Measurements from ENCODE around the gene ALDOA. TPM values are rescaled to one million over a fixed set of nuclear protein-coding genes. Genes with fewer than 3 reads are reported as not detected.

Gene ALDOA
- 1,690 to 2,030 TPM (median 1,847 TPM) in 5 replicates for total RNA-seq (2022; extraction: Qiagen RNA extraction; ENCODE audit: low read depth)

DNA sequence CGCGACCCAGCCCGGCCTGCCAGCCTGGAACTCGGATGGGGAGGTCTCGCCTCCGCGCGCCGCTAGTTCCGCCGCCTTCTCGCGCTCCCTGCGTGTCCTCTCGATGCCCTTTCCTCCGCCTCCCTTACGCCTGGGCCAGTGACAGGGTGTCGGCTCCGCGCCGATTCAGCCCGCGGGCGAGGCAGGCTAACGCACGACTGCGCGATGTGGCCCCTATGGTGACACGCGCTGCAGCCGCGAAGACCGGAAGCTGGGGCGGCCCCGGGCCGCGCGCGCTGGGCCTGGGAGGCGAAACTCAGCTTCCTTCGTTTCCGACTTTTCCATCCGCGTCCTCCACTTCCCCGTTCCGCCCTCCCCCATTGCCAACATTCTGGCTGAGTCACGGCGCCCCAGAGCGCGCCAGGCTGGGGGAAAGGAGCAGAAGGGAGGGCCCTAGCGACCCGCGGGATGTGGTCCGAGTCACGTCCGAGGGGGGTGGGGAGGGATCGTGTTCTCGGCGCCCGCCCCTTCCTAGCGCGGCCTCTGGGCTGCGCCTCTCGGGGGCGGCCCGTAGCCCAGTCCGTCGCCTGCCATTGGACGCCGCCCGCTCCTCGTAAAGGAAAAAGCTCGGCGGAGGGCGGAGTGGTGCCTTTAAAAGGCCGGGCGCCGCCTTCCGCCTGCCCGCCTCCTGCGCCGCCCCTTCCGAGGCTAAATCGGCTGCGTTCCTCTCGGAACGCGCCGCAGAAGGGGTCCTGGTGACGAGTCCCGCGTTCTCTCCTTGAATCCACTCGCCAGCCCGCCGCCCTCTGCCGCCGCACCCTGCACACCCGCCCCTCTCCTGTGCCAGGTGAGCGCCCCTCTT is at the start of gene ALDOA:
Gene ALDOA, plus strand, starts transcription at position 659 of the 841 bp plus-strand sequence. CDS start 1,138 bp downstream, outside the sequence.

DNA sequence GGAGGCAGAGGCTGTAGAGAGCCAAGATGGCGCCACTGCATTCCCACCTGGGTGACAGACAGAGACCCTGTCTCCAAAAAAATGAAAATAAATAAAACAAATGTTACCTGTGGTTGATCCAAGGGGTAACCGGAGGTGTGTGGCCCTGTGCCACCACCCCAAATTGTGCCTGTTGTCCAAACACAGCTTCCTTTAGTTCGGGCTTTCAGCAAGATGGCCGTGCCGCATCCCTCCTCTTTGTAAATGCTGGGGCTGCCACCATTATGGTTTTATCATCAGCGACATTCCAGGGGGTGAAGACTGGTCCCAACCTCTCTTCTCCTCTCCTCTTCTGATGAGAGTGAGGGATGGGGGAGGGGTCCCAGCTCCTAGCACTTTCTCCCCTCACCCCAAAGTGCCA is 42.7 kb upstream of the ALDOA start, which contains the start of gene C16orf92:
Gene C16orf92, plus strand, starts transcription at position 312 of the 400 bp plus-strand sequence. CDS start 143 bp downstream, outside the sequence.

DNA sequence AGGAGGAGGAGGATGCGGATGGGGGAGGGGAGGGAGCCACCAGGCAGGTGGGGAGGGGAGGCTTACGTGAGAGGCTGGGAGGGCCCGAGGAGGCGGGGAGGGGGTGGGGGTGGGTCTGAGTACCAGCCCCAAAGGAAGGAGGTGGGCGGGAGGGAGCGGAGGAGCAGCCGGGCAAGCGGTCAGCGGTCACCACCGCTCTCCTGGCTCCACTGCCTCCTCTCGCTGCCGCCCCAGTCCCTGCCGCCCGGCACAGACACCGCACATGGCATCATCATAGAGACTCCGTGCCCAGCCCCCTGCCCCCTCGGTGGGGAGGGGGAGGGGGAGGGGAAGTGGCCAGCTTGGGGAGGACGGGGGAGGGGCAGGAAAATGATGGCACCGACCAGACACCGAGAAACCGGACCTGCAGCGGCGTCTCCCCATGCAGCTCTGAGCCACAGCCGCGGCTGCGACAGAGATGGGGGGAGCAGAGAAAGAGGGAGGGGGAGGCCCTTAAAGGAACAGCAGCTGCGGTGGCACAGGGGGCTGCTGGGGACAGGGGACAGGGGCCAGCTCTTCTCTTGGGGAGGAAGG is 34.6 kb upstream of the ALDOA start, which contains the start of gene TLCD3B:
Gene TLCD3B, minus strand, starts transcription at position 431 of the 573 bp plus-strand sequence. CDS start 744 bp downstream, outside the sequence.

DNA sequence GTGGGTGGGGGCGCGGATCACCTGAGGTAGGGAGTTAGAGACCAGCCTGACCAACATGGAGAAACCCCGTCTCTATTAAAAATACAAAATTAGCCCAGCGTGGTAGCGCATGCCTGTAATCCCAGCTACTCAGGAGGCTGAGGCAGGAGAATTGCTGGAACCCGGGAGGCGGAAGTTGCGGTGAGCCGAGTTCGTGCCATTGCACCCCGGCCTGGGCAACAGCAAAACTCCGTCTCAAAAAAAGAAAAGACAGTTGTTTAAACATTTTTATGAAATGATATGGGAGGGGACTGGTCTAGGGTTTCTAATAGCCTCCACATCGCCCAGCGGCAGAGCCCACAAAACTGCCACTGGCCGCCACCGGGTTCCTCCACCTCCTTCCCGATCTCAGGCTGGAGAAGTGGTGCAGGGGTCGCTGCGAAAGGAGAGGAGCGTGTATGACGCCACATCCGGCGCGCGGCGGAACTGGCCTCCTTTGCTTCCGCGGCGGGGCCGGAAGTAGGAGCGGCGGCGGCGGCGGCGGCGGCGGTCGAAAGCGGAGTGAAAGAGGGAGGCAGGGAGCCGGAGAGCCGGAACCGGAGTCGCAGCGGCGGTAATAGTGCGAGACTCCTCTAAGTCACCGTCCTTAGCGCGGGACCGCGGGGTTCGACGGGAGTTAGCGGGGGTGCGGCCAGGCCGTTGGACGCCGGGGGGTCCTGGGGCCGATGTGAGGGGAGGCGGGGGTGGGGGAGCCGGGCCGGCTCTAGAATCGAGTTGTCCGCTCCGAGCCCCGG is 10.1 kb downstream of the ALDOA start, which contains the start of gene PPP4C:
Gene PPP4C, plus strand, starts transcription at position 492 of the 773 bp plus-strand sequence. CDS start 384 bp downstream, outside the sequence.

DNA sequence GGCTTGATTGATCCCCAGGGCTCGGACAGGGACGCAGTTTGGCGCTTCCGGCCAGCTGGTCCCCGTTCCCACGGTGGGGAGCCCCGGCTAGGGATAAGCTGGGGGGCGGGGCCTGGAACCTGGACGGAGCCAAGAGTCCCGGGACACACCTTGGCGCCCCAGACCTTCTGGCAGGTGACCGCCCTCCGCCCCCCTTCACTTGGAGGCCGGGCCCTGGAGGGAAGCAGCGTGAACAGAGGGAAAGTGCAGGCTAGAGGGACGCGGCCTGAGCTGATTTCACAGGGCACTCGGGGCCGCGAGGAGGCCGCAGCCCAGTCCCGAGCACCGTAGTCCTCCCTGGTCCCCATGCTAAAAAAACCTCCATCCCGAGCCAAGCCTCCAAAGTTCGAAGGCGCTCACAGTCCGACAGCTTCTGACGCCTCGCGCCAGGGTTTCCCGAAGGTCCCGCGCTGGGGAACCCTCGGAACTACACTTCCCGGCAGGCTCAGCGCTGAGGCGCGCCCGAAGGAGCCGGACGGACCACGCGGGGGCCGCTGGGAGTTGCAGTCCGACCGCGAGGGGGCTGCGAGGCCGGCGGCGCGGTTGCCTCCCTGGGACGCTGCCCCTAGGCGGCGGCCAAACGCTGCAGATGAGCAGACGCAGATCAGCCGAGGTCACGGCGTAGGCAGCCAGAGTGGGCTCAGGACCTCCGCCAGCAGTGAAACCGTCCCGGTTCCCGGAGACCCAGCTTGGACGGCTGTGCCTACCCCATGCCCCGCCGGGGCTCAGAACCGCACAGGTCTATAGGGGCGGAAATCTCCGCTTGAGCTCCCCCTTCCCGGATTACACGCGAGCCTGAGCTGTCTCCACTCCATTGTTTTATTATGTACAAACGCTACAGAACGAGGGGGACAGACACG is 26.2 kb downstream of the ALDOA start, which contains the start of gene TBX6:
Gene TBX6, minus strand, starts transcription at position 451 of the 899 bp plus-strand sequence. CDS start 731 bp downstream, outside the sequence.

DNA sequence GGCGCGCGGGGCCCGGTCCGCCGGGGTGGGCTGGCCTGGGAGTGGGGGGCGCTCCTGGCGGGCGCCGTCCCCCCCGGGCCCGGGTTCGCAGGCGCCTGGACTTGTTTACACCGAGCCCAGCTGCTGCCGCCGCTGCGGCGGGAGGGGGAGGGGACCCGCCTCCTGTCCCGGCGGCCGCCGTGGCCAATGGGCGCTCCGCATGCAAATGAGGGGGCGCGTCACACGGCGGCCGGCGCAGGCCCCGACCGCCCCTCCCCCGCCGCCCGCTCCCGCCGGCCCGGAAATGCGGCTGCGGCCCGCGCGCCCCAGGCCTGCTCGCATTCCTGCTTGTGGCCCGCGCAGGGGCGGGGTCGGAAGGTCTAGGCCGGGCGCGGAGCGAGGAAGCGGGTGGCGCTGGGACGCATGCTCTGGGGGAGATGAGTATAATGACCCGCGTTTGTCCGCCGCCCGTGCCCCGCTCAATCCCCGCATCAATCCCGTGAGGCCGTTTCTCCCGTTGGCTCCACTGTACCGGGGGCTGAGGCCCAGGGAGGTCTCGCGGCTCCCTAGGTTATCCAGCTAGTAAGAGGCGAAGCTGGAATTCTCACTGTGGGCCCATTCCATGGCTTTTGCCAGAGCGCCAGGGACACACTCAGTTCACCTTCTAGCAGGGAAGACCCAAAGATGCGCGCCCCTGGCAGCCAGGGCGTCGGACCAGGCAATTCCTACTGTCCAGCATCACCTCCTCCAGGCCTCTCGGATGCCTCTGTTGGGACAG is 30.7 kb downstream of the ALDOA start, which contains the start of gene YPEL3:
Gene YPEL3, minus strand, starts transcription at position 109 of the 757 bp plus-strand sequence. CDS start 731 bp downstream, outside the sequence.

DNA sequence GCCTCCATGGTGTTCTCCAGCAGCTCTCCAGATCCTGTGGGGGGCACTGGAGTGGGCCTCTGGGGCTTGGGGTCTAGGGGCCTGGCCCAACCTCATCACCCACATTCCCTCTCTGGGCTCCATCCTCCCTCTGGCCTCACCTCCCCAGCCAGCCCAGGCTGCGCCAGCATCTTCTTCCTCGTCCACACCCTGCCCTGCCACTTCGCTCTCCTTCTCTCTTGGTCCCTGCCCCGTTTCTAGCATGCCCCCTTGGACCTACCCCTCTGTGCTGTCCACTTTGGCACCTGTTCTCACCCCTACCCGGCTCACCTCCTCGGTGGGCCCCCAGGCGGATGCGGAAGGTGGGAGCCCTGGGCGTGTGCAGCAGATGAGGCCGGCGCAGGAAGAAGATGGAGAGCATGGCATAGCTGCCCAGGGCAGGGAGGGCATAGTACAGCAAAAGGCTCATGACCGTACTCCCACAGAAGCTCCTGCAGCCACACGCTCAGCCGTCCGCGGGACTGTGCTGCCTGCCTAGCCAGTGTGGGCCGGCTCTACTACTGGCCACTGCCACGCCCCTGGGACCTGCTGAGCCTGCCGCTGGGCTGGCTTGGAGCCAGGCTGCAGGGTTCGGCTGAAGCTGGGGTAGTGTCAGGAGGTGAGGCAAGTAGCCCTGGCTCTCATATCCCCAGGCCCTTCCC is 47.6 kb downstream of the ALDOA start, which contains the start of gene GDPD3:
Gene GDPD3, minus strand, starts transcription at position 507 of the 680 bp plus-strand sequence. Its CDS starts 59 bp downstream, at position 448.

Other genes starting within 250 kb of the ALDOA start
- gene PAGR1, start 249.6 kb upstream of the ALDOA start, total RNA-seq (2022; extraction: Qiagen RNA extraction; ENCODE audit: low read depth): 36.8 to 51.9 TPM (median 45.4 TPM) in 5 replicates
- 116 to 134 TPM (median 120 TPM) in 5 replicates for gene MVP, start 245.3 kb upstream of the ALDOA start, total RNA-seq (2022; extraction: Qiagen RNA extraction; ENCODE audit: low read depth)
- 73.6 to 101 TPM (median 98.3 TPM) in 5 replicates for gene CDIPT, start 202.5 kb upstream of the ALDOA start, total RNA-seq (2022; extraction: Qiagen RNA extraction; ENCODE audit: low read depth)
- gene SEZ6L2, start 166.2 kb upstream of the ALDOA start, total RNA-seq (2022; extraction: Qiagen RNA extraction; ENCODE audit: low read depth): 20.8 to 24.4 TPM (median 21.7 TPM) in 5 replicates
- gene ASPHD1, start 165.3 kb upstream of the ALDOA start, total RNA-seq (2022; extraction: Qiagen RNA extraction; ENCODE audit: low read depth): 23.0 to 29.4 TPM (median 26.9 TPM) in 5 replicates
- gene KCTD13, start 139.5 kb upstream of the ALDOA start, total RNA-seq (2022; extraction: Qiagen RNA extraction; ENCODE audit: low read depth): 15.4 to 21.6 TPM (median 19.2 TPM) in 5 replicates
- gene TMEM219, start 103.7 kb upstream of the ALDOA start, total RNA-seq (2022; extraction: Qiagen RNA extraction; ENCODE audit: low read depth): 91.6 to 102 TPM (median 95.7 TPM) in 5 replicates
- 31.2 to 38.4 TPM (median 34.6 TPM) in 5 replicates for gene TAOK2, start 91.9 kb upstream of the ALDOA start, total RNA-seq (2022; extraction: Qiagen RNA extraction; ENCODE audit: low read depth)
- 13.2 to 17.1 TPM (median 14.0 TPM) in 5 replicates for gene HIRIP3, start 70.1 kb upstream of the ALDOA start, total RNA-seq (2022; extraction: Qiagen RNA extraction; ENCODE audit: low read depth)
- gene INO80E, start 69.5 kb upstream of the ALDOA start, total RNA-seq (2022; extraction: Qiagen RNA extraction; ENCODE audit: low read depth): 99.8 to 115 TPM (median 105 TPM) in 5 replicates
- gene DOC2A, start 54.7 kb upstream of the ALDOA start, total RNA-seq (2022; extraction: Qiagen RNA extraction; ENCODE audit: low read depth): 1.5 to 3.0 TPM (median 2.6 TPM) in 5 replicates
- not detected in 5 replicates for gene C16orf92, start 42.6 kb upstream of the ALDOA start, total RNA-seq (2022; extraction: Qiagen RNA extraction; ENCODE audit: low read depth)
- 0.31 to 0.68 TPM (median 0.43 TPM) in 5 replicates for gene TLCD3B, start 34.5 kb upstream of the ALDOA start, total RNA-seq (2022; extraction: Qiagen RNA extraction; ENCODE audit: low read depth)
- 123 to 149 TPM (median 135 TPM) in 5 replicates for gene PPP4C, start 10.2 kb downstream of the ALDOA start, total RNA-seq (2022; extraction: Qiagen RNA extraction; ENCODE audit: low read depth)
- 0.20 to 0.45 TPM (median 0.25 TPM) in 5 replicates for gene TBX6, start 26.2 kb downstream of the ALDOA start, total RNA-seq (2022; extraction: Qiagen RNA extraction; ENCODE audit: low read depth)
- 6.7 to 11.1 TPM (median 8.9 TPM) in 5 replicates for gene YPEL3, start 30.5 kb downstream of the ALDOA start, total RNA-seq (2022; extraction: Qiagen RNA extraction; ENCODE audit: low read depth)
- gene GDPD3, start 47.8 kb downstream of the ALDOA start, total RNA-seq (2022; extraction: Qiagen RNA extraction; ENCODE audit: low read depth): 1.5 to 2.8 TPM (median 2.0 TPM) in 5 replicates
- 33.7 to 37.8 TPM (median 36.7 TPM) in 5 replicates for gene MAPK3, start 57.5 kb downstream of the ALDOA start, total RNA-seq (2022; extraction: Qiagen RNA extraction; ENCODE audit: low read depth)
- gene CORO1A, start 117.8 kb downstream of the ALDOA start, total RNA-seq (2022; extraction: Qiagen RNA extraction; ENCODE audit: low read depth): 2.9 to 4.0 TPM (median 3.5 TPM) in 5 replicates
- 163 to 214 TPM (median 202 TPM) in 5 replicates for gene BOLA2B, start 127.9 kb downstream of the ALDOA start, total RNA-seq (2022; extraction: Qiagen RNA extraction; ENCODE audit: low read depth)
- gene SLX1A, start 128.1 kb downstream of the ALDOA start, total RNA-seq (2022; extraction: Qiagen RNA extraction; ENCODE audit: low read depth): 6.8 to 22.9 TPM (median 9.4 TPM) in 5 replicates
- 5.6 to 13.9 TPM (median 9.3 TPM) in 5 replicates for gene SULT1A3, start 133.5 kb downstream of the ALDOA start, total RNA-seq (2022; extraction: Qiagen RNA extraction; ENCODE audit: low read depth)
- gene NPIPB13, start 182.7 kb downstream of the ALDOA start, total RNA-seq (2022; extraction: Qiagen RNA extraction; ENCODE audit: low read depth): 0.66 to 3.2 TPM (median 3.0 TPM) in 5 replicates

All from A549 treated with DMSO at 1 μM for 4 hours (cell line).